Loucy (cell line): ENCODE data around the gene KRT74.

Experiments
- H2AFZ ChIP-seq: fragments of 200-600 bp; sonication (generic); 2 replicates; pipeline ENCODE4 v1.6.0; 2016; ENCODE audit warnings: antibody characterized with exemption, mild to moderate bottlenecking, low read length, moderate library complexity
- H3F3A ChIP-seq: fragments of 200-600 bp; 2 replicates; pipeline ENCODE4 v1.6.0; 2016; ENCODE audit warnings: antibody characterized with exemption, low read depth, mild to moderate bottlenecking
- H3K27me3 ChIP-seq: fragments of 200-600 bp; sonication (generic); 2 replicates; pipeline ENCODE4 v1.6.1; 2014; ENCODE audit warnings: low read length, mild to moderate bottlenecking; ENCODE audit not compliant: insufficient read depth, poor library complexity, severe bottlenecking
- H3K36me3 ChIP-seq: fragments of 200-600 bp; sonication (generic); 2 replicates; pipeline ENCODE4 v1.6.1; 2016; ENCODE audit warnings: low read length; ENCODE audit not compliant: insufficient read depth
- H3K4me1 ChIP-seq: fragments of 200-600 bp; sonication (generic); 2 replicates; pipeline ENCODE4 v1.5.1; 2014; ENCODE audit warnings: low read length, mild to moderate bottlenecking; ENCODE audit not compliant: insufficient read depth, poor library complexity, severe bottlenecking
- H3K4me2 ChIP-seq: fragments of 200-600 bp; sonication (generic); 2 replicates; pipeline ENCODE4 v1.6.0; 2014; ENCODE audit warnings: antibody characterized with exemption, low read length, low read depth, mild to moderate bottlenecking; ENCODE audit not compliant: poor library complexity, severe bottlenecking
- H3K4me3 ChIP-seq: fragments of 200-600 bp; sonication (generic); 2 replicates; pipeline ENCODE4 v1.5.1; 2014; ENCODE audit warnings: low read length, mild to moderate bottlenecking, mixed read lengths; ENCODE audit not compliant: poor library complexity, severe bottlenecking
- H3K79me2 ChIP-seq: fragments of 200-600 bp; sonication (generic); 2 replicates; pipeline ENCODE4 v1.6.1; 2014; ENCODE audit warnings: low read length; ENCODE audit not compliant: insufficient read depth
- H3K9ac ChIP-seq: fragments of 200-600 bp; sonication (generic); 2 replicates; pipeline ENCODE4 v1.6.0; 2014; ENCODE audit warnings: mild to moderate bottlenecking, low read depth, low read length, moderate library complexity; ENCODE audit not compliant: poor library complexity, severe bottlenecking
- H3K9me2 ChIP-seq: fragments of 200-600 bp; sonication (generic); replicated peaks from 2 replicates; pipeline ENCODE4 v1.6.1; 2016; ENCODE audit warnings: low read depth, low read length, mixed read lengths
- H3K9me3 ChIP-seq: fragments of 200-600 bp; sonication (generic); 2 replicates; pipeline ENCODE4 v1.6.1; 2014; ENCODE audit warnings: mild to moderate bottlenecking, antibody characterized with exemption, low read length, low read depth; ENCODE audit not compliant: insufficient read depth
- H4K20me1 ChIP-seq: fragments of 200-600 bp; sonication (generic); 2 replicates; pipeline ENCODE4 v1.6.0; 2014; ENCODE audit warnings: antibody characterized with exemption, low read length, mild to moderate bottlenecking; ENCODE audit not compliant: insufficient read depth, poor library complexity, severe bottlenecking
- CTCF ChIP-seq: fragments of 200-600 bp; sonication (generic); conservative IDR thresholded peaks from 2 replicates; pipeline ENCODE4 v1.5.1; 2014; ENCODE audit warnings: mild to moderate bottlenecking, antibody characterized with exemption, low read length
- EZH2phosphoT487 ChIP-seq: fragments of 200-600 bp; IDR thresholded peaks from 2 replicates; pipeline ENCODE4 v1.6.1; 2018; ENCODE audit warnings: antibody characterized with exemption, mild to moderate bottlenecking, moderate library complexity, borderline replicate concordance

Gene KRT74

GRCh38 chr12:52604859-52605258, 31.2 kb upstream of the KRT74 start:
- Histone ChIP-seq H3K4me1 (peaks cover 21% of the 10 kb centered on the region), H3F3A (no peaks in the 10 kb centered on the region), H3K9me2 (no peaks in the 10 kb centered on the region), H2AFZ (no peak overlapping the region), H4K20me1 (no peaks in the 10 kb centered on the region), H3K4me3 (no peak overlapping the region), H3K36me3 (no peaks in the 10 kb centered on the region), H3K79me2 (no peaks in the 10 kb centered on the region), H3K9ac (no peak overlapping the region), H3K4me2 (peak overlapping the region; percentile 19), H3K27me3 (no peaks in the 10 kb centered on the region), H3K9me3 (no peaks in the 10 kb centered on the region)
- TF ChIP-seq CTCF (no peak), EZH2phosphoT487 (no peak)

GRCh38 chr12:52603314-52603713, 29.7 kb upstream of the KRT74 start:
- H3K9me2 ChIP-seq = no peaks in the 10 kb centered on the region
- no peaks in the 10 kb centered on the region for H3K9me3 ChIP-seq
- H3K36me3 ChIP-seq = no peaks in the 10 kb centered on the region
- H3F3A ChIP-seq = no peaks in the 10 kb centered on the region
- no peak overlapping the region for H3K4me3 ChIP-seq
- no peak overlapping the region for H3K4me2 ChIP-seq
- no peaks in the 10 kb centered on the region for H3K27me3 ChIP-seq
- H2AFZ ChIP-seq = no peak overlapping the region
- H4K20me1 ChIP-seq = no peaks in the 10 kb centered on the region
- no peak overlapping the region for H3K9ac ChIP-seq
- TF ChIP-seq EZH2phosphoT487 (no peak), CTCF (no peak)
- H3K4me1 ChIP-seq = peaks cover 12% of the 10 kb centered on the region
- no peaks in the 10 kb centered on the region for H3K79me2 ChIP-seq

- Histone ChIP-seq H3F3A (no peaks in the 10 kb centered on the region), H3K36me3 (no peaks in the 10 kb centered on the region), H3K4me2 (no peak overlapping the region), H3K4me1 (peaks cover 12% of the 10 kb centered on the region), H3K9ac (no peak overlapping the region), H3K4me3 (no peak overlapping the region), H4K20me1 (no peaks in the 10 kb centered on the region), H3K27me3 (no peaks in the 10 kb centered on the region), H2AFZ (no peak overlapping the region), H3K9me2 (no peaks in the 10 kb centered on the region), H3K9me3 (no peaks in the 10 kb centered on the region), H3K79me2 (no peaks in the 10 kb centered on the region)
- TF ChIP-seq CTCF (no peak), EZH2phosphoT487 (no peak)
Observed at GRCh38 chr12:52602552-52602951, 28.9 kb upstream of the KRT74 start.
